A673 (cell line): ENCODE data around the gene SERINC2. TPM values are rescaled to one million over a fixed set of nuclear protein-coding genes. Genes with fewer than 3 reads are reported as not detected.

ENCODE experiments used
- BruUV-seq: library from RNA; stranded (reverse); fragments of 400-500 nt; replicated peaks from 2 replicates; lab custom pipeline; 2021; lab: Mats Ljungman, UMichigan
- CTCF ChIA-PET: fragments of 300-600 bp; sonication (Branson Sonifier 250); formaldehyde crosslinking; loops from one replicate; lab custom pipeline; 2022; ENCODE audit warnings: antibody characterized with exemption; lab: Charles Lee
- POLR2A ChIA-PET: fragments of 300-600 bp; sonication (Branson Sonifier 250); formaldehyde crosslinking; loops from one replicate; lab custom pipeline; 2022; ENCODE audit warnings: antibody characterized with exemption; ENCODE audit not compliant: low non-redundant PET; lab: Charles Lee
- DNase-seq: peaks from one replicate; pipeline ENCODE4 v3.0.0-alpha.2; 2015; ENCODE audit warnings: low spot score
- H3K27ac ChIP-seq: fragments of 200-600 bp; sonication (generic); 2 replicates; pipeline ENCODE4 v1.5.1; 2016; ENCODE audit warnings: mixed run types, low read depth, mild to moderate bottlenecking, mixed read lengths, antibody characterized with exemption, low read length; ENCODE audit not compliant: poor library complexity, severe bottlenecking
- H3K27me3 ChIP-seq: fragments of 200-600 bp; sonication (generic); replicated peaks from 2 replicates; pipeline ENCODE4 v1.6.1; 2017; ENCODE audit warnings: mixed run types, low read depth, mild to moderate bottlenecking, mixed read lengths, antibody characterized with exemption, low read length; ENCODE audit not compliant: insufficient read depth, poor library complexity
- H3K36me3 ChIP-seq: fragments of 200-600 bp; sonication (generic); 2 replicates; pipeline ENCODE4 v1.6.1; 2016; ENCODE audit warnings: mixed run types, mild to moderate bottlenecking, mixed read lengths, antibody characterized with exemption, low read length; ENCODE audit not compliant: insufficient read depth, poor library complexity, severe bottlenecking
- H3K4me1 ChIP-seq: fragments of 200-600 bp; sonication (generic); 2 replicates; pipeline ENCODE4 v1.6.1; 2017; ENCODE audit warnings: mixed run types, mild to moderate bottlenecking, mixed read lengths, antibody characterized with exemption, low read length; ENCODE audit not compliant: insufficient read depth, poor library complexity, severe bottlenecking
- H3K4me3 ChIP-seq: fragments of 200-600 bp; sonication (generic); 2 replicates; pipeline ENCODE4 v1.5.1; 2016; ENCODE audit warnings: low read depth, mixed run types, mild to moderate bottlenecking, mixed read lengths, low read length; ENCODE audit not compliant: poor library complexity, severe bottlenecking
- H3K9me3 ChIP-seq: fragments of 200-600 bp; sonication (generic); 2 replicates; pipeline ENCODE4 v1.6.1; 2016; ENCODE audit warnings: mixed run types, low read depth, mild to moderate bottlenecking, mixed read lengths, antibody characterized with exemption, low read length; ENCODE audit not compliant: poor library complexity, severe bottlenecking
- CTCF ChIP-seq: fragments of 300-800, 200-600 bp; sonication (generic); conservative IDR thresholded peaks from 2 replicates; pipeline ENCODE4 v1.5.1; 2017; ENCODE audit warnings: low read depth, mild to moderate bottlenecking, antibody characterized with exemption, low read length, moderate library complexity, mixed read lengths
- EZH2 ChIP-seq: fragments of 200-600 bp; sonication (generic); IDR thresholded peaks from 2 replicates; pipeline ENCODE4 v1.6.1; 2017; ENCODE audit warnings: borderline replicate concordance, low read depth, mild to moderate bottlenecking, mixed read lengths, antibody characterized with exemption, low read length; ENCODE audit not compliant: poor library complexity, severe bottlenecking
- intact Hi-C: fragments of 100-400 bp; cut with micrococcal nuclease; formaldehyde crosslinking; loops from one replicate; pipeline ENCODE4 v1.10.0; 2022; ENCODE audit not compliant: unreplicated experiment
- total RNA-seq: library from RNA; stranded (reverse); gene quantifications from 2 replicates; pipeline ENCODE4 v1.2.3, GENCODE V29; 2021

SERINC2 gene
- total RNA-seq, 1 experiment from 2014 or later, result 0.30 TPM

- Histone ChIP-seq H3K36me3 (no peaks in the 10 kb centered on the region), H3K9me3 (no peaks in the 10 kb centered on the region), H3K27me3 (no peaks in the 10 kb centered on the region), H3K4me3 (no peak overlapping the region), H3K27ac (no peak overlapping the region), H3K4me1 (no peaks in the 10 kb centered on the region)
- POLR2A ChIA-PET, result no interaction called here
- CTCF ChIA-PET, result no interaction called here
- intact Hi-C loops, result no loop called here
- no TSS peak for BruUV-seq
- no peak for DNase-seq
- TF ChIP-seq EZH2 (no peak), CTCF (no peak)
Measured at GRCh38 chr1:31434979-31435378, 22.0 kb downstream of the SERINC2 start.

- POLR2A ChIA-PET, result no interaction called here
- intact Hi-C loops, result no loop called here
- no peaks in the 10 kb centered on the region for H3K27me3 ChIP-seq
- H3K27ac ChIP-seq, result no peak overlapping the region
- TF ChIP-seq EZH2 (no peak), CTCF (no peak)
- H3K4me3 ChIP-seq, result no peak overlapping the region
- DNase-seq, result no peak
- BruUV-seq, result no TSS peak
- no peaks in the 10 kb centered on the region for H3K9me3 ChIP-seq
- CTCF ChIA-PET, result no interaction called here
- H3K4me1 ChIP-seq, result no peaks in the 10 kb centered on the region
- H3K36me3 ChIP-seq, result no peaks in the 10 kb centered on the region
Measured at GRCh38 chr1:31435471-31436409, 22.7 kb downstream of the SERINC2 start.

- Histone ChIP-seq H3K9me3 (no peaks in the 10 kb centered on the region), H3K4me3 (no peak overlapping the region), H3K27ac (no peak overlapping the region), H3K4me1 (no peaks in the 10 kb centered on the region), H3K36me3 (no peaks in the 10 kb centered on the region), H3K27me3 (no peaks in the 10 kb centered on the region)
- no peak for TF ChIP-seq CTCF
- no peak for TF ChIP-seq EZH2
- intact Hi-C loops, result no loop called here
- POLR2A ChIA-PET, result no interaction called here
- CTCF ChIA-PET, result no interaction called here
- no peak for DNase-seq
- BruUV-seq, result no TSS peak
Measured at GRCh38 chr1:31436596-31437432, 23.8 kb downstream of the SERINC2 start.
